GM04504 (cell line): ENCODE data around the gene FAM81B.
"Not testable (repeated sequence)": the region's sequence is repeated elsewhere in the genome, so short reads cannot be mapped to it uniquely, and the experiment has no call there.

Source experiments
- DNase-seq: peaks from one replicate; pipeline ENCODE4 v3.0.0-alpha.2; 2012; ENCODE audit warnings: low read depth

The FAM81B gene, protein sequence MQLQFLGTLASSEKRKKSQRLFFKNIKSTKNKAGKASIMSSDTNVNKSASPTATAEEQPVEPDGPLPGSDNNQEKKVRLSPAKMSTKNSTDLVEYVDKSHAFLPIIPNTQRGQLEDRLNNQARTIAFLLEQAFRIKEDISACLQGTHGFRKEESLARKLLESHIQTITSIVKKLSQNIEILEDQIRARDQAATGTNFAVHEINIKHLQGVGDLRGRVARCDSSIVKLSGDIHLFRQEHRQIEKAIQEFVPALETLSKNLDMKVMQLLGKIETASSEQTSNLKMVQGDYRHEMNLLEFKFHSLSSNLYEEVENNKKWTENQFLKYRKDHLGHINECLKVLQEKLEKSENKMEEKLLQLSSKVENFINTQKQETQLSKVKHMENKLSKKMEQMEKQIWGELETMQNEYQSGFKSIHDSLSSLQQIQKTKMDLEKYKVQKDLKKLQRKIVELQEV

DNA sequence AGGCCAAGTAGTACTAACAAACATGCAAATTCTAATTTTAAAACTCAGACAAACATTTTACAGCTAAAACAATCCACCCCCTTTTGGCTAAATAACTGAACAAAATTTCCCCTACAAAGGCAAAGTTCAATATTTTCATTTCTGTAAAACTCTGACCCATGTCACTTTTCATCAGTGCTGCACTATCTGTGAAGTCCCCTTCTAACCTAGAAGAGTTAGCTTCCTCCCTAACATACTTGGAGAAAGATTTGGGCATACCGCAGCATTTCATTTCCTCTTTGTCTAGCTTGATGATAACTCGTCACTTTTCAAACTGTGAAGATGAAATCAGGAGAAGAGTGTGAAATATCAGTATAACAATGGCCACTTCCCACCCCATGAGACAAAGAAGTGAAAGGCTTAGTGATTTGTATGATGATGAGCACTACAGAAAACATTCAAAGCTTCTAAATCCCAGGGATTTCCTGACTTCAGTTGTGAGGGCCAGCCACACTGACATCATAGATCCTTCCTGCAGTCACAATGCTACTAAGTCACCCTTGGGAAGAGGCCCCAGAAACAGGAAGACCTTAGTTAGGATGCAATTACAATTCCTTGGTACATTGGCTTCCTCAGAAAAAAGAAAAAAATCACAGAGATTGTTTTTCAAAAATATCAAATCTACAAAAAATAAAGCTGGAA lies at the start of gene FAM81B:
TSS of gene FAM81B (plus strand) at position 555 of the 681 bp plus-strand sequence. CDS start at position 579, 24 bp downstream.
- no peak for DNase-seq

DNA sequence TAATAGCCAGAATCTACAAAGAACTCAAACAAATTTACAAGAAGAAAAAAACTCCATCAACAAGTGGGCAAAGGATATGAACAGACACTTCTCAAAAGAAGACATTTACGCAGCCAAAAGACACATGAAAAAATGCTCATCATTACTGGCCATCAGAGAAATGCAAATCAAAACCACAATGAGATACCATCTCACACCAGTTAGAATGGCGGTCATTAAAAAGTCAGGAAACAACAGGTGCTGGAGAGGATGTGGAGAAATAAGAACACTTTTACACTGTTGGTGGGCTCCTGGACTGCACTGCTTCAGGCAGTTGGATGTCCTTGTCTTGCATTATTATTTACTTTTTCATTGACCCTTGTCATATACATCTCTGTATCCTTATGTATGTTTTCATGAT lies 49.7 kb upstream of the FAM81B start:
- not testable (repeated sequence) for DNase-seq

DNA sequence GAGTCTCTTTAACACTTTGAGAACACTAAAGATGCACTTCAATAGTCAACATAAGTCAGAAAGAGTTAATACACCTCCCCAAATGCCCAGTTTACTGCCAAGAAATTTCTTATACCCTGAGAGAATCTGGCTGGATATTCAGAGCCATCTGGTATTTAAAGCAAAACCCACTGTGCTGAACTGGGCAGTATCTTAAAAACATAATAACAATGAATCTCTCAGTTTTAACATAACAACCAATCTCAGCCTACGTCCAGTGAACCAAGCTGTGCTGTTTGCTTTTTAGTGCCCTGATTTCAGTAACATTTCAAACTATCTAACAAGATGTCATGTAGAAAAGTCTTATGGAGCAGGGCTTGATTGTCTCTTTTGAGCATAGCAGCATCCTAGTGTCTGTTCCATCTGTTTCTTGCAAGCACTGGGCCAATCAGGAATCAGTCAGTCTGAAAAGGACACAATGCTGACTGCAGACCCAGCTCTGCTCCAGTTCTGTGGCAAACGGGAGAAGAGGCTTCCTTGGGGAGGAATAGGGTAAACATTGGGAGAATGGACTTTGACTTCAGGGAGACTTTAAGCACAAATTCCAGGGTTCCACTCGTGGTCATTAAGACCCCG lies 43.6 kb upstream of the FAM81B start:
- no peak for DNase-seq

DNA sequence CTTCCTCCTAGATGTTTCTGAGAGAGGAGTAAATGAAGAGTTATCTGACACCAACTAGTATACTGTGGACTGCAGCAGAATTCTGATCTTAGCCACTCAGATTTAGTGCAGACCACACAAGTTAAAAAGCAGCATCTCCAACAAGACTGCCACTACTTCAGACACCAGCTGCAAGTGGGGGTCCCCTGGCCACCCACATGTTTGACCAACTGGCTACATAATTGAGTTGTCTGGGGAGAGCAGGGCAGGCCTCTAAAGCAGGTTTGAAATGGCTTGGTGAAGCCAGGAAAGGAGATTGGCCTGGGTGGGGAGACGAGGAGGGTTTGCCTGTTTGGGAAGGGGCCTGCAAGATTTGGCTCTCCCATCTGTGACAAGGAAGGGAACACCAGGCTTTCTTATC lies 40.5 kb upstream of the FAM81B start:
- no peak for DNase-seq

DNA sequence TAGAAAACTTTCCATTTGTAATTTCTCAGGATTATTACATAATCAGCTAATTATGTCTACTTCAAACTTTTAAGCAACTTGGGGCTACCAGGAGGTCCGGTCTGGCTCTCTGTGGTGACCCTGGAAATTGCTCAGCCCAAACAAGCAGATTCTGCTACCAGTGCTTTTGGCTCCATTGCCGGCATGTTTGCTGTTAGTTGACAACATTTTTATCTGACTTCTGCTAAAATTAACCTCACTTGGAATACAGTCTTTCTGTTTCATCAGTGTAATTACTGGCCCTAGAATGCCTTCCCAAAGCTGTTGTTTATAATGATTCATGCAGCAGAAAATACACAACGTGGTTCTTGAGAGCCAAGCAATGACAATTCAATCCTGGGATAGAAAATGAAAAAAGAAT lies 38.5 kb upstream of the FAM81B start:
- no peak for DNase-seq

DNA sequence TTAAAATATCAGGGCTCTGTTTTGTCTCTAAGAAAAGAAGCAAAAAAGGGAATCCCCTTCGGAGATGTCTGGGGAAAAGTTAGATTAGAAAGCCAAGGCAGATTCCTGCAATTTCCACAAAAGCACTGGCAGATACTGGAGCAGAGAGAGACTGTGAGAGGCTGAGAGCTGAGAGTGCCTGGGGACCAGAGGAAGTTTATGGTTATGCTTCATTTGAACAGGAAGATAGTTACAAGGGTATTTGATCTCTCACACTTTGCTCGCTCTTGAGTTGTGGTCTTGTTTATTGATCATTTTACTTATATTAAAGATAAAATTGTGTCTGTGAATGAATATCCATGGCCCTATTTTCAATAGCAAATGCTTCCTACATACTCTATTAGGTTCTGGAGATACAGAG lies 32.8 kb upstream of the FAM81B start:
- DNase-seq: no peak

DNA sequence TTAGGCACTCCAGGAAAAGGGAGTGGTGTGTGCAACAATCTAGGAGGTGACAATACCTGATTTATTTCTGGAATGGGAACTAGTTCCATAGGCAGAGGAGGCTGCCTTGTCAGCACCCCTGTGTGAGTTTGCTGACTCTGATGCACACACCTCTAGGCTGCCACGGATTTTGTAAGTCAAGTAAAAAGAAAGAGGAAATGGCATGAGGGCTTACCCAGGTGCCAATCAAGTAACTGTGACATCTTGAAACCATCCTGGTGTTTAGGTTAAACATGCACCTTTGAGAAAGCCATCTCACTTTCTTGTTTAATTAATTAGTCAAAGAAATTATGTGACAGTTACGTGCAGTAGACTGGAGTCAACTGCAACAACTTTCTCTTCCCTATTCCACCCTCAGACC lies 32.3 kb upstream of the FAM81B start:
- no peak for DNase-seq

DNA sequence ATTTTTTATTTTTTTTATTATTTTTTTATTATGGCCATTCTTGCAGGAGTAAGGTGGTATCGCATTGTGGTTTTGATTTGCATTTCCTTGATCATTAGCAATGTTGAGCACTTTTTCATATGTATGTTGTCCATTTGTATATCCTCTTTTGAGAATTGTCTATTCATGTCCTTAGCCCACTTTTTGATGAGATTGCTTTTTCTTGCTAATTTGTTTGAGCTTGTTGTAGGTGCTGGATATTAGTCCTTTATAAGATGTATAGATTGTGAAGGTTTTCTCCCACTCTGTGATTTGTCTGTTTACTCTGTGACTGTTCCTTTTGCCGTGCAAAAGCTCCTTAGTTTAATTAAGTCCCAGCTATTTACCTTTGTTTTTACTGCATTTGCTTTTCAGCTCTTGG lies 30.5 kb upstream of the FAM81B start:
- not testable (repeated sequence) for DNase-seq

DNA sequence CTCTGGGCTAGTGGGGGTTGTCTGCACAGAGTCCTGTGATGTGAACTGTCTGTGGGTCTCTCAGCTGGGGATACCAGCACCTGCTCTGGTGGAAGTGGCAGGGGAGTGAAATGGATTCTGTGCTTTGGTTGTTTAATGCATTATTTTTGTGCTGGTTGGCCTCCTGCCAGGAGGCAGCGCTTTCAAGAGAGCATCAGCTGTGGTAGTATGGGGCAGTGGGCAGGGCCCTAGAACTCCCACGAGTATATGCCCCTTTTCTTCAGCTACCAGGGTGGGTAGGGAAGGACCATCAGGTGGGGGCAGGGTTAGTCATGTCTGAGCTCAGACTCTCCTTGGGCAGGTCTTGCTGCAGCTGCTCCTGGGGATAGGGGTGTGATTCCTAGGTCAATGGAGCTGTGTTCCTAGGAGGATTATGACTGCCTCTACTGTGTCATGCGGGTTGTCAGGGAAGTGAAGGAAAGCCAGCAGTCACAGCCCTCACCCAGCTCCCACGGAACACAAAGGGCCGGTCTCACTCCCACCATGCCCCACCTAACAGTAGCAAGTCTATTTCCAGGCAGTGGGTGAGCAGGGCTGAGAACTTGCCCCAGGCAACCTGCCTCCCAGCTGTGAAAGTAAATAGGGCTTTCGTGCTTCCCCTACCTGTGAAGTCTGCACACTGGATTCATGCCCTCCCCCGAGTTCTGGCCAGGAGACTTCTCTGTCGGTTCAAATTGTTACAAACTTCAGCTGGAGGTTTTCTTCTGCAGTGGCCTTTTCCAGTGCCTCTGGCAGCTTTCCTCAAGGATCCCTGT lies 25.7 kb upstream of the FAM81B start:
- DNase-seq: no peak

DNA sequence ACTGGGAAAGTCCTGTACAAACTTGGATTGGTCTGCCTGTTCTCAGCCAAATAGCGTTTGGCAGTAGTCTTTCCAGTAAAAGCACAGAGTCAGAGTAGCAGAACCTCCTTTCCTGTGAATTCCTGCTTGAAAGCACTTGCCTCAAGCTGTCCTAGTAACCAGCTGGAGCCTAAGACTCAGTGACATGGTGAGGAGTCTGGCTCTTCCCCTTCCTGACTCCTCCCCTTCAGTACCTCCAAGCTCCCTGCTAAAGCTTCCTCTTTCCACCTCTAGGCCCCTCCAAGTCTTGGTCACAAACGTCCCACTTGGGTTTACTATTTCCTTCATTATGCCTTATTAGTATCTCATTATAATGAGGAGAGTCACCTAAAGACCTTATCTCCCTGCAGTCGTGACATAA lies 21.4 kb upstream of the FAM81B start:
- no peak for DNase-seq

DNA sequence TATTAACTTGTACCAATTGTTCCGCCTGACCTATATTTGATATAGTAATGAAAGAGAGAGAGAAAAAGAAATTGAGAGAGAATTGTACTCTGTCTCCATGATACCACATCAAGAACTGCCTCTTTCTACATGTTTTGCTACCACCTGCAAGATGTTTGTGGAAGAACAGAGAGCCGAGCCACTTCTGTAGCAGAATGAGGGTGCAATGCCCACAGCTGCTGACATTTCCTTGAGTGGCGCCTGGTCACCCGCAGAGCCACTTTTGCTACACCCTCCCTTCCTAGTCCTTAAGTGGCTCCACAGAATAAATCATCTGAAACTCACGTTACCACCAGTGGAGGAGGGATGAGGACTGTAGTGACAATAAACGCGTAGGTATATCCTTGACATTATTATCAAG lies 17.1 kb upstream of the FAM81B start:
- no peak for DNase-seq

DNA sequence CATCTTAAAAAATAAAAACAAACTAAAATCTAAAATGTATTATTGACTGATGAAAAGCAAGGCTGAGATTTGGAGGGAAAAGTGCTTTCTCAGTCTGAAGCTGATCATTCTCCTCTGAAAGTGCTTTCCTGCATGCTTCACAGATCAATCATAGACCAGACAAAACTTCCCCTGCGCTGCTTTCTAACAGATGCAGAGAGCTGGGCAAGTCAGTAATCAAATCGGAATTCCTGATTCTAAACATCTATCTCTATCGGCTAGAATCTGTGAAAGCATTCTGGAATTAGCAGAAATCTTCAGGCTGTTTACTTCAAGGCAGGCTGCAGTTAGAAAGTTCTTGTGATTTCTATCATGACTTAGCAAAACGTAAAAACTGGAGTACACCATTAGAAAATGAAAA lies 15.6 kb upstream of the FAM81B start:
- no peak for DNase-seq

DNA sequence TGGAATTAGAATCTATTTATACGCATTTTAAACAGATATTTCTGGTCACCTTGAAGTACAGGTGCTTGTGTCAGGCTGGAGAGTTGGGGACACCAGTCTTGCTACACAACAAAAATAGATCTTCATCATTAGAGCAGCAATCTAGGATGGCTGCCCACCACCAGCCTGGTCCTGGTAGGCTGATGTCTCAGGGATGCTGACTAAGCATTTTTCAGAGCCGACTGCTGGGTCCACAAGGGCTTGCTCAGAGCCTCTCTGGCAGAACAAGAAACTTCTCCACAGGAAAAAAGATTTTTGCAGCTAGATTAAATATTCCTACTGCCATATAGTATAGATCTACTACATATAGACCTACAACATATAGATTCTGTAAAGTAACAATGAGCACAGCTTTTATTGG lies 12.0 kb upstream of the FAM81B start:
- DNase-seq: no peak

DNA sequence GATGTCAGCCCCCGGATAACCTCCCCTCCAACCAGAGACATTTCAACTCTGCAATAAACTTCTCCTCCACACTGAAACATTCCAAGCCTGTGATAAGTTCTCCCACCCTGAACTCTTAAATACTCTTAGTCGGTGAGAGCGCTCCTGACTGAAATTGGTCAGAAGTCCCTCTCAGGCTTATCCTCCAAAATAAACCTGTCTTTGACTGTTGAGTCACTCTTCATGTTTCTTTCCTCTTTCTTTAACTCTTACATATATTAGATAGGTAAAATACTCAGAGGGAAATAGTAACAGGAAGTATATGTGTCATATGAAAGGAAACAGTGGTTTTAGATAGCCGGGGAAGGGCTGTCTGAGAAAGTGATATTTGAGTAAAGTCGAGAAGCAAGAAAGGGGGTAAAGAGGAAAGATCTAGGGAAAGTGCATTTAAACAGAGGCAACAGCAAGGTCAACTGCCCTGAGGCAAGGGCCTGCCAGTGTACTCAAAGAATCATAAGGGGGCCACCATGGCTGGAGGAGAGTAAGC lies 11.0 kb upstream of the FAM81B start:
- no peak for DNase-seq

DNA sequence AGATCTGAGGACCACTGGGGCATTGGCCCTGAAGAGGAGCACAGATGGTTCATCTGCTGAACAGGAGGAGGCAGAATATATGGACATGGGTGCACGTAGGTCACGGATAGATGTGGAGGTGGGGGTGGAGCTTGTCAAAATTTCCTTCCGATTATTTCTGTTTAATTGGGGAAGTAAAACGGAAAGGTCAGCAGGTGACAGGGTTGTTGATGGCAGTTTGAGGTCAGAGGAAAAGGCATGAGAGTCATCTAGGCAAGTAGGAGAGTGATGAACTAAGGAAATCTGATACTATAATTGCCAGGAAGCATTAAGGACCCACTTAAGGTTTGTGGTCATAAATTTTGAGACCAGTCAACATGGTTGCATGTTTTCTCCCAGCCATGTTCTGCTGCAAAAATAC lies 8.4 kb upstream of the FAM81B start:
- no peak for DNase-seq

DNA sequence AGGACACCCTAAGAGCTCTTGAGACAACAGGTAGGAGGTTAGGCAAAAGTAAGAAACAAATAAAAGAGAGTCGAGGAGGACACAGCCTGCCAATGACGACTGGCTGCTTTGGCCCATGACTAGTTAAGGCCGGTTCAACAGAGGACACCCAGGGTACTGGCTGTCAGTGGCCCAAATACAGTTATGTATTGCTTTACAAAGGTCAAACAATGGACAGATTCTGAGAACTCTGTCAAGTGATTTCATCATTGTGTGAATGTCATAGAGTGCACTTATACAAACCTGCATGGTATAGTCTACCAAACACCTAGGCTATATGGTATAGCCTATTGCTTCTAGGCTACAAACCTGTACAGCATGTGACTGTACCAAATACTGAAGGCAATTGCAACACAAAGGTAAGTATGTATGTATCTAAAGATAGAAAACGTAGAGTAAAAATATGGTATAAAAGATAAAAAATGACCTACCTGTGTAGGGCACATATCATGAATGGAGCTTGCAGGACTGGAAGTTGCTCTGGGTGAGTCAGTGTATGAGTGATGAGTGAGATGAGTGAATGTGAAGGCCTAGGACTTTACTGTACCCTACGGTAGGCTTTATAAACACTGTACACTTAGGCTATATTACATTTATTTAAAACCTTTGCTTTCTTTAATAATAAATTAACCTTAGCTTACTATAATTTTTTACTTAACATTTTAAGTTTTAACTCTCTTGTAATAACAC lies 6.5 kb upstream of the FAM81B start:
- DNase-seq: no peak

DNA sequence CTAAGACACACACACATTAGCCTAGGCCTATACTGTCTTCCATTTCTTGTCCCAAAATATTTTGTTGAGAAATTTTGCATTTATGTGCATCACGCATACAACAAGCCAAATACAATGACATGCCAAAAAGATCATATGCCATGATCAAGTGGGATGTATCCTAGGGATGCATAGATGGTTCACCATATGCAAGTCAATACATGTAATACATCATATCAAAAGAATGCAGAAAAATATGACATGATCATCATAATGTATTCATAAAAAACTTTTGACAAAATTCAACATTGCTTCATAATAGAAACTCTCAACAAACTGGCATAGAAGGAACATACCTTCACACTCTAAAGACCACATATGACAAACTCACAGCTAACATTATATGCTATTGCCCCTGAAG lies 5.8 kb upstream of the FAM81B start:
- no peak for DNase-seq

DNA sequence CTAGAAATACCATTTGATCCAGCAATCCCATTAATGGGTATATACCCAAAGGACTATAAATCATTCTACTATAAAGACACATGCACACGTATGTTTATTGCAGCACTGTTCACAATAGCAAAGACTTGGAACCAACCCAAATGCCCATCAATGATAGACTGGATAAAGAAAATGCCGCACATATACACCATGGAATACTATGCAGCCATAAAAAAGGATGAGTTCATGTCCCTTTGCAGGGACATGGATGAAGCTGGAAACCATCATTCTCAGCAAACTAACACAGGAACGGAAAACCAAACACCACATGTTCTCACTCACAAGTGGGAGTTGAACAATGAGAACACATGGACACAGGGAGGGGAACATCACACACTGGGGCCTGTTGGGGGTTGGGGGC lies 799 bp downstream of the FAM81B start:
- DNase-seq: not testable (repeated sequence)

DNA sequence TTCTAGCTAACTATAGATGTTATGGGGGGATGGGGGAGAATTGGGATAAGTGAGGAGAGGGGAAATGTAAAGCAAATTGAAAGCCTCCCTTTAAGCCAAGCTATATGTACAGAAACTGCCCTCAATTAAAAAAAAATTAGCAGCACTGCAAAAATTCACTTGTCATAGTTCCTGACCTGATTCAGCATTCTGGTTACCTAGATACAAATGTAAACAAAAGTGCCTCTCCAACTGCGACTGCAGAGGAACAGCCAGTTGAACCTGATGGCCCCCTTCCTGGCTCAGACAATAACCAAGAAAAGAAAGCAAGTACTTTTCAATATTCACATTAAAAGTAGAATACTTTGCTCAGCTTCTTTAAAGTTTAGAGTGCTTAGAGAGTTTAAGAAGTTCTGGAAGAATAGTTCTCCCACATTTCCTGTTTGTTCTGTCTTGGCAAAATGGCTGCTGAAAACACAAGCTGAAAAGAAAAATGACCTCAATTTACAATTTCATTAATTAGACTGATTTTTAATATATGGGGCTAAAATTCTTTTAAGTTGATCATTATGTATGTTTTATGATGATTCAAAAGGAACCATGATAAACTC lies 1.5 kb downstream of the FAM81B start:
- no peak for DNase-seq

DNA sequence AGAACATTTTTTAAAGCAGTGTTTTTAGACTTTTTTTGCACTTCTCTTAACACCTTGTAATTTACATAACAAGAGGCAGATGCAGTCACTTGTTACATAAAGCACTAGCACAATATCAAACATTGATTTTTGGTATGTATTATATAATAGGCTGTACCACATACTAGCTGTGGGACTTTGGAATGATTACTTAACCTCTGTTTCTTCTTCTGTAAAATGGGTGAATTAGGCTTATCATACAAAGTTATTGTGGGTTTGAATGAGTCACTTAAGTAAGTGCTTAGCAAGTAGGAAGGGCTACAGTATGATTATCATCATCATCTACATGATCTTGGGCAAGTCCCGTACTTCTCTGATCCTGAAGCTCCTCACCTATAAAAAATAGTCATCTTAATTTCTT lies 2.1 kb downstream of the FAM81B start:
- no peak for DNase-seq

DNA sequence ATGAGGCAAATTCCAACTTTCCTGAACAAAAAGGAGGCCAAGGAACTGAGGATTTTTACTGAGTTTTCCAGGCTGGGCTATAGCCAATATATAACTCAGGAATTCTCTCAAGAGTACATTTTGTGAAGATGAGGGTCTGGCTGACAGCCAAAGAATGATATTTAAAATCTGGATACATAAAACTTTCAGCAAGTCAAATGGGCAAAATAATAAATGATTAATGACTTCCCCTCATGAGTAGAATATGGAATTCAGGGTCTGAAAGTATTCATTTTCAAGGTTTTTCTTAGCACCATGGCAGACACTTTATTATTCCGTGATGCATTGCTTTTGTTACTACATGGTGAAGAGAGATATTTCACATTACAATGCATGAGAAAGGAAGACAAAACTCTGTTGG lies 7.8 kb downstream of the FAM81B start:
- DNase-seq: no peak
